GM18909 (cell line): Measurements from ENCODE around the gene SYN1.
"Not testable (repeated sequence)": the region's sequence is repeated elsewhere in the genome, so short reads cannot be mapped to it uniquely, and the experiment has no call there.

Source experiments
- ATAC-seq: cut with Tn5 transposase; IDR thresholded peaks from one replicate; pipeline ENCODE4 v1.9.1; 2021; ENCODE audit warnings: mild to moderate bottlenecking; ENCODE audit not compliant: unreplicated experiment, poor library complexity

SYN1 gene

DNA sequence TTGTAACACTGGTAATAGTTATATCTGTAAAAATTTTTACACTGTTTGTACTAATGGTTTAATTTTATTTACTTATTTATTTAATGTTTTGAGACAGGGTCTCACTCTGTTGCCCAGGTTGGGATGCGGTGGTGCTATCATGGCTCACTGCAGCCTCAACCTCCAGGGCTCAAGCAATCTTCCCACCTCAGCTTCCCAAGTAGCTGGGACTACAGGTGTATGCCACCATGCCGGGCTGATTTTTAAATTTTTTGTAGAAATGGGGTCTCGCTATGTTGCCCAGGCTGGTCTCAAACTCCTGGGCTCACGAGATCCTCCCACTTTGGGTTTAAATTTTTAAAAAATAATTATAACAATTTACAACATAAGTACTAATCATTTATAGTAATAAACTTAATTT is 16.5 kb downstream of the SYN1 start:
- not testable (repeated sequence) for ATAC-seq

GRCh38 chrX:47597222-47597621 is 22.4 kb downstream of the SYN1 start:
- no peak for ATAC-seq

DNA sequence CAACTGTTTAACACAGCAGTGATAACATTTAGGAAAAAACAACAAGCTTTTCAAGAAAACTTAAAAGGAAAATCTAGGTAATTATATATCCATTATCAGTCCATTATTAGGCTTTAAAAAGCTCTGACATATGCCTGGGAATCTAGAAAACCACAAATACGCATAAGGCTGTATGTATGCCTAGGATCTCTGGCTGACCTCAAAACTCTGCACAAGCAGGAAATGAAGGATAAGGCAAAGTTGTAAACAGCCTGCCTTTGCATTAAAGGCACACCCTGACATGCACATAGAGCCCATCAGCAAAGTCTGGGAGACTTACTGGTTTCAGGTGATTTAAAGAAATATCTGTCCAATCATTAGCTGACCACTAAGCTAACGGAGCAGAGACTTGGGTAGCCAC is 23.4 kb downstream of the SYN1 start:
- ATAC-seq: no peak

GRCh38 chrX:47595716-47596251 is 23.9 kb downstream of the SYN1 start:
- no peak for ATAC-seq

- ATAC-seq: no peak
These were observed 26.1 kb downstream of the SYN1 start for GRCh38 chrX:47593522-47593921.

- no peak for ATAC-seq
These were observed 28.7 kb downstream of the SYN1 start for GRCh38 chrX:47590984-47591383.

- no peak for ATAC-seq
These were observed 31.5 kb downstream of the SYN1 start for GRCh38 chrX:47587906-47588735.

DNA sequence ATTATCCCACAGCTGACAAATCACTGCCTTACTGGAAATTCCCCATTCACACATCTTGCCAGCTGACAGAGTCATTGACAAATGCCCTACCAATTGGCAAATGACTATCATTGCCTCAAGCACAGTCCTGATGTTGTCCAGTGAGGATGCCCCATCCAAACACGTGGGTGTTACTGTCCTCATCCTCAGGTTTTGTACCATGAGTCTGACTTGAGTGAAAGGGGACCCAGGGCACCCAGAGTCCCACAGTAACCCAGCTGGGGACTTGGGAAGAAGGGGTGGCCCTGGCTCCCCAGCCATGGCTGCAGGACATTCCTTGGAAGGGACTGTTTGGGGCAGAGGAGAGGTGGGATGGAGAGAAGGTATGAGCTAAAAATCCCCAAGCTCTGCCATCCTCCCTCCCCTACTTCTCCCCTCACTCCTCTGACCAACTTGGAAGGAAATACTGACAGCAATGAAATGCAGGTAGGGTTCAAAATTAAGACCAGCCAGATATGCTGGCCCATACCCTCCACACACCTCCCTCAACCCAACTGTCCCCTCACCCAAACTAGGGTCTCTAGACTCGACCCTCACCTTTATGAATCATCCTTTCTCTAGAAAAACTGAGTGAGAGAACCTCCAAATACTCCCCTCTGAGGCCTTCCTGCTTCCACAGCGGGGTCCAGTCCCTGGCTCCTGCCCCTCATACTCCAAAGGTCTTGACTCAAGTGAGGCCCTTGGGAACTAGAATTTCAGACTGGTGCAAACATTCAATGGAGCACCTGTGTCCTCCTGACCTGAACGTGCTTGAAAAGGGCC is 32.4 kb downstream of the SYN1 start:
- ATAC-seq: no peak

GRCh38 chrX:47586043-47586787 is 33.4 kb downstream of the SYN1 start:
- ATAC-seq: no peak

DNA sequence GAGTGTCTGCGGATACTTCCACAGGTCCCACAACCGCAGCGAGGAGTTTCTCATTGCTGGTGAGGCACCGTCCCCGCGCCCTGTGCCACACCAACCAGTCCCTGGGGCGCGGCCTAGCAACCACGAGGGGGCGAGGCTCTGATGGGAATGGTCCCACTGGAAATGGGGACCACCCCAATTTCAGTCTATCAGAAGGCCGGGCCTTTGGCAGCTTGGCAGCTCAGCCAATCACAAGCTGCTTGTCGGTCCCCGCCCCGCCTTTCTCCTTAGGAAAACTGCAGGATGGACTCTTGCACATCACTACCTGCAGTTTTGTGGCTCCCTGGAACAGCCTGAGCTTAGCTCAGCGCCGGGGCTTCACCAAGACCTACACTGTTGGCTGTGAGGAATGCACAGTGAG is 34.4 kb downstream of the SYN1 start:
- no peak for ATAC-seq

DNA sequence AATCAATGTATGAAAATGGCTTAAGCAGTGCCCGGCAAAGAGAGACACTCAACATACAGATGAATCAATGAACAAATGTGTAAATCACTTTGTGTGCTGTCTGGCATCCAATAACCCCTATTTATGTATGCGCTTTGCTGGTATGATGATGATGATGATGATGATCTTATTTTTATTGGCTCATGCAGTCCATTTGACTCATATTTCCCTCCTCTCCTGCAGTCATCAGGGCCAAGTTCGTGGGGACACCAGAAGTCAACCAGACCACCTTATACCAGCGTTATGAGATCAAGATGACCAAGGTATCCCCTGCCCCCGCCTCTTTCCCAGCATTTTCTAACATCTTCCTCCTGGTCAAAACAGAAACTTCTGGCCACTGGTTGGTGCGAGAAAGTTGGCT is 34.9 kb downstream of the SYN1 start:
- ATAC-seq: no peak

DNA sequence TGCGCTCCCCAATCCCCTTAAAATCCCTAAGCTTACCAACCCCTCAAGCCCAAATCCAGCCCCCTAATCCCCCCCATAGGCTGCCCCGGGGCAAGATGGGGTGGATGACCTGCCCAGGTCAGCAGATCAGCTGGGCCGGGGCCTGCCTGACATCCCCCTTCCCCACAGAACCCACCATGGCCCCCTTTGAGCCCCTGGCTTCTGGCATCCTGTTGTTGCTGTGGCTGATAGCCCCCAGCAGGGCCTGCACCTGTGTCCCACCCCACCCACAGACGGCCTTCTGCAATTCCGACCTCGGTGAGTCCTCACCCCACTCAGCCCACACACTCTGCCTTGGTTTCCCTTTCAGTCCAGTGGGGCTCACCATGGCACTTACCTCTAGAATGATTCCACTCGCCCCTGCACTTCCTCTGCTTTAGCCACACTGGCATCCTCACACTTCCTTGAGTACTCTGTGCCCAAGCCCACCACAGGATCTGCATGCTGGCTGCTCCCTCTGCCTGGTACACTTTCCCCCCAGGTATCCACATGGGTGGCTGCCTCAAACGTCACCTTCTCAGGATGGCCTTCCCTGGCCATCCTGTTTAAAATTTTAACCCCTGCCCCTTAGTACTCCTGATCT is 36.3 kb downstream of the SYN1 start:
- ATAC-seq: no peak

- peak; percentile 85 for ATAC-seq
These were observed 37.7 kb downstream of the SYN1 start, which contains the start of gene TIMP1 for GRCh38 chrX:47581731-47582647. TIMP1 (plus strand) TSS chrX:47582436; CDS start chrX:47583416, 980 bp downstream.

DNA sequence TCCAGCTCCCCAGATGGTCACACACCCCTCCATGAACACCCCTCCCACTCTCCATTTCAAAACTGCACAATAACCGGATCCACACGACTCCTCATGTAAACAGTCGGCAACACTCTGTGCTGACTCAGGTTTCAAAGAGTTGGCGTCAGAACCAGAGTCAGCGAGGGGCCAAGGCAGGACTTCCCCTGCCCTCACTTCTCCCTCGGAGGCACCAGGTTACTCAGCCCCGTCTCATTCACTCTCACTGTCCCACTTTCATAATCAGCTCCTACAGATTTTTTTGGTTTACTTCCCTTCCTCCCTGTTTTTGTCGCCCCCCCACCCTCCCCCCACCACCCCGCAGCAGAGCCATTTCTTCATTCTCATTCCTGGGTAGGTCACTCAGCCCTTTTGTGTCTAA is 40.1 kb downstream of the SYN1 start:
- ATAC-seq: no peak

DNA sequence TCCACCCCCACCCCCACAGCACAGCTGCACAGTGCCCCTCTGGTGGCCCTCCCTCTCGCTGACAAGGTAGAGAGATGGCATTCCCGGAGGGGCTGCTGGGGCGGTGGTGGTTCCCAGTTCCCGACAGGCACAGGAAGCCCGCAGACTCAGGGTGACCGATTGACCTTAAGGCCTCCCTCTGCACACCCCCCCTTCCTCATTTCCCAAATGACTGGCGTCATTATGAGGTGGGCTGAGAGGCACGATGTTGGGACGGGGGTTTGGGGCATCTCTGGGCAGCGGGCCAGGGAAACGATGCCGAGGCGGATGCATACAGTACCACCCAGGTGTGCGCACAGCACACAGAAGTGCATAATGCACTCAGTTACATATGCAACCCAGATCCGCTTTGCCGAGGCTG is 41.0 kb downstream of the SYN1 start:
- no peak for ATAC-seq

GRCh38 chrX:47577901-47578300 is 41.8 kb downstream of the SYN1 start:
- no peak for ATAC-seq

GRCh38 chrX:47577424-47577823 is 42.2 kb downstream of the SYN1 start:
- ATAC-seq: no peak

GRCh38 chrX:47576021-47576898 is 43.4 kb downstream of the SYN1 start:
- ATAC-seq: no peak
